IMR-90 (cell line): Measurements from ENCODE around the gene DNAJC5. TPM values are rescaled to one million over a fixed set of nuclear protein-coding genes. Genes with fewer than 3 reads are reported as not detected.

ENCODE experiments used
- ATAC-seq: fragments of 200-7000 bp; cut with Tn5 transposase; 2 replicates; pipeline ENCODE4 v1.9.1; 2020; ENCODE audit warnings: low read depth, mild to moderate bottlenecking, moderate library complexity
- BruUV-seq: library from RNA; stranded (reverse); fragments of 400-500 nt; replicated peaks from 2 replicates; lab custom pipeline; 2021; lab: Mats Ljungman, UMichigan
- CTCF ChIA-PET: fragments of 300-600 bp; formaldehyde crosslinking; extraction: SDS; loops from one replicate; lab custom pipeline; 2021; ENCODE audit warnings: antibody characterized with exemption; lab: Yijun Ruan, JAX
- POLR2A ChIA-PET: fragments of 300-600 bp; sonication (Branson Sonifier 250); formaldehyde crosslinking; loops from one replicate; lab custom pipeline; 2022; ENCODE audit warnings: antibody characterized with exemption; ENCODE audit not compliant: unreplicated experiment; lab: Charles Lee
- DNase-seq: peaks from one replicate; pipeline ENCODE4 v3.0.0; 2013
- H2AFZ ChIP-seq: replicated peaks from 2 replicates; pipeline ENCODE3; 2013; ENCODE audit warnings: low read length, mild to moderate bottlenecking; ENCODE audit not compliant: poor library complexity
- H2AK5ac ChIP-seq: 2 replicates; pipeline ENCODE4 v1.6.1; 2013; ENCODE audit warnings: low read depth, low read length, inconsistent platforms
- H2AK9ac ChIP-seq: replicated peaks from 2 replicates; pipeline ENCODE3; 2013; ENCODE audit warnings: mild to moderate bottlenecking, low read depth, low read length, moderate library complexity; ENCODE audit not compliant: poor library complexity
- H2BK120ac ChIP-seq: 2 replicates; pipeline ENCODE4 v1.6.1; 2013; ENCODE audit warnings: low read depth, low read length, inconsistent platforms
- H2BK15ac ChIP-seq: 3 replicates; pipeline ENCODE4 v1.6.1; 2013; ENCODE audit warnings: low read depth, low read length, inconsistent platforms
- H2BK20ac ChIP-seq: 2 replicates; pipeline ENCODE4 v1.6.1; 2013; ENCODE audit warnings: low read depth, mild to moderate bottlenecking, inconsistent platforms, low read length, moderate library complexity
- H2BK5ac ChIP-seq: 2 replicates; pipeline ENCODE4 v1.6.1; 2013; ENCODE audit warnings: mild to moderate bottlenecking, low read depth, low read length, inconsistent platforms; ENCODE audit not compliant: poor library complexity, severe bottlenecking
- H3K14ac ChIP-seq: replicated peaks from 2 replicates; pipeline ENCODE4 v1.6.1; 2013; ENCODE audit warnings: low read depth, low read length, inconsistent platforms
- H3K18ac ChIP-seq: 2 replicates; pipeline ENCODE4 v1.6.1; 2013; ENCODE audit warnings: low read depth, low read length, control low read depth
- H3K23ac ChIP-seq: 2 replicates; pipeline ENCODE4 v1.6.1; 2013; ENCODE audit warnings: low read depth, low read length, inconsistent platforms
- H3K27ac ChIP-seq: 2 replicates; pipeline ENCODE4 v1.5.1; 2013; ENCODE audit warnings: mild to moderate bottlenecking, control low read depth, low read length; ENCODE audit not compliant: insufficient read depth
- H3K27me3 ChIP-seq: 2 replicates; pipeline ENCODE4 v1.6.1; 2013; ENCODE audit warnings: low read length; ENCODE audit not compliant: control insufficient read depth, insufficient read depth
- H3K36me3 ChIP-seq: 2 replicates; pipeline ENCODE4 v1.6.1; 2013; ENCODE audit warnings: low read length, mixed read lengths; ENCODE audit not compliant: control insufficient read depth, insufficient read depth
- H3K4ac ChIP-seq: 2 replicates; pipeline ENCODE4 v1.6.1; 2013; ENCODE audit warnings: low read depth, low read length, inconsistent platforms
- H3K4me1 ChIP-seq: 2 replicates; pipeline ENCODE4 v1.6.1; 2013; ENCODE audit warnings: low read length, mixed read lengths; ENCODE audit not compliant: control insufficient read depth, insufficient read depth
- H3K4me2 ChIP-seq: 2 replicates; pipeline ENCODE4 v1.6.1; 2013; ENCODE audit warnings: low read depth, mild to moderate bottlenecking, control low read depth, low read length, moderate library complexity
- H3K4me3 ChIP-seq: 2 replicates; pipeline ENCODE4 v1.5.1; 2013; ENCODE audit warnings: low read depth, mild to moderate bottlenecking, control low read depth, low read length, moderate library complexity; ENCODE audit not compliant: insufficient read depth
- H3K56ac ChIP-seq: 2 replicates; pipeline ENCODE4 v1.6.1; 2013; ENCODE audit warnings: low read length, inconsistent platforms; ENCODE audit not compliant: insufficient read depth; ENCODE audit errors: extremely low read depth
- H3K79me1 ChIP-seq, 2 experiments: 2 replicates each; pipeline ENCODE4 v1.6.1; 2013; ENCODE audit warnings: low read length in 2 of 2, inconsistent platforms in 1 of 2, low read depth in 1 of 2
- H3K9ac ChIP-seq: 2 replicates; pipeline ENCODE4 v1.6.1; 2013; ENCODE audit warnings: low read depth, low read length, control low read depth
- H3K9me1 ChIP-seq: 2 replicates; pipeline ENCODE4 v1.6.1; 2013; ENCODE audit warnings: low read length, inconsistent platforms; ENCODE audit not compliant: insufficient read depth
- H3K9me3 ChIP-seq: 2 replicates; pipeline ENCODE4 v1.6.1; 2013; ENCODE audit warnings: low read length; ENCODE audit not compliant: control insufficient read depth, insufficient read depth
- H4K20me1 ChIP-seq: 2 replicates; pipeline ENCODE4 v1.6.1; 2013; ENCODE audit warnings: low read length, inconsistent platforms; ENCODE audit not compliant: insufficient read depth
- H4K5ac ChIP-seq: 2 replicates; pipeline ENCODE4 v1.6.1; 2013; ENCODE audit warnings: mild to moderate bottlenecking, low read depth, low read length, control low read depth
- H4K8ac ChIP-seq, 2 experiments: 2 replicates each; pipeline ENCODE4 v1.6.1; 2013; ENCODE audit warnings: low read depth in 2 of 2, low read length in 2 of 2, control low read depth in 1 of 2, inconsistent platforms in 1 of 2
- H4K91ac ChIP-seq: 2 replicates; pipeline ENCODE4 v1.6.1; 2013; ENCODE audit warnings: low read depth, low read length, inconsistent platforms; ENCODE audit not compliant: insufficient read depth
- MAZ ChIP-seq: IDR thresholded peaks from 2 replicates; pipeline ENCODE4 v1.6.1; 2012; ENCODE audit warnings: low read depth, mild to moderate bottlenecking, low read length, improper control_type of control experiment, moderate library complexity, borderline replicate concordance
- MXI1 ChIP-seq: IDR thresholded peaks from 2 replicates; pipeline ENCODE4 v1.6.1; 2012; ENCODE audit warnings: low read depth, mild to moderate bottlenecking, low read length, moderate library complexity, borderline replicate concordance
- RAD21 ChIP-seq: IDR thresholded peaks from 2 replicates; pipeline ENCODE4 v1.6.1; 2012; ENCODE audit warnings: low read length, improper control_type of control experiment
- RCOR1 ChIP-seq: IDR thresholded peaks from 2 replicates; pipeline ENCODE4 v1.6.1; 2012; ENCODE audit warnings: mild to moderate bottlenecking, low read length, improper control_type of control experiment; ENCODE audit not compliant: insufficient replicate concordance
- USF2 ChIP-seq: fragments of 150-350 bp; IDR thresholded peaks from 2 replicates; pipeline ENCODE4 v1.6.1; 2017; ENCODE audit warnings: mild to moderate bottlenecking, antibody characterized with exemption, low read length, low read depth
- WGBS, 2 experiments: methylation state at CpG; one replicate each; pipeline versions ENCODE4 v1.1.5 to v1.1.7; 2013; ENCODE audit warnings: missing lambda C conversion rate in 2 of 2; ENCODE audit not compliant: insufficient read length in 1 of 2; ENCODE audit errors: extremely low coverage in 2 of 2; 5-methylcytosine and 5-hydroxymethylcytosine counted together
- dilution Hi-C: fragments of 300-500 bp; cut with HindIII; formaldehyde crosslinking; loops from one replicate; pipeline ENCODE4 v1.14.3; 2018; ENCODE audit warnings: low sequenced_read_pairs; ENCODE audit not compliant: unreplicated experiment
- in situ Hi-C: fragments of 300-500 bp; cut with MboI; formaldehyde crosslinking; loops from 3 replicates; pipeline ENCODE4 v1.14.3; 2019; ENCODE audit warnings: low sequenced_read_pairs, inconsistent platforms, mixed read lengths
- intact Hi-C: fragments of 100-400 bp; cut with micrococcal nuclease; formaldehyde crosslinking; loops from 2 replicates; pipeline ENCODE4 v1.10.0; 2022
- polyA plus RNA-seq, 3 experiments: library from polyadenylated mRNA; depleted of rRNA; stranded (reverse); fragments of >200 nt; gene quantifications; 2 replicates each; pipeline ENCODE4 v1.2.3, GENCODE V29; 2012; ENCODE audit warnings: low replicate concordance in 1 of 3
- total RNA-seq: library from RNA; depleted of rRNA; stranded (reverse); fragments of >200 nt; gene quantifications from 2 replicates; pipeline ENCODE4 v1.2.3, GENCODE V29; 2012

Gene DNAJC5
- total and polyA plus RNA-seq, 2 of the 4 experiments (the other 2 are of a cell fraction), result 35.6 to 45.2 TPM

DNA sequence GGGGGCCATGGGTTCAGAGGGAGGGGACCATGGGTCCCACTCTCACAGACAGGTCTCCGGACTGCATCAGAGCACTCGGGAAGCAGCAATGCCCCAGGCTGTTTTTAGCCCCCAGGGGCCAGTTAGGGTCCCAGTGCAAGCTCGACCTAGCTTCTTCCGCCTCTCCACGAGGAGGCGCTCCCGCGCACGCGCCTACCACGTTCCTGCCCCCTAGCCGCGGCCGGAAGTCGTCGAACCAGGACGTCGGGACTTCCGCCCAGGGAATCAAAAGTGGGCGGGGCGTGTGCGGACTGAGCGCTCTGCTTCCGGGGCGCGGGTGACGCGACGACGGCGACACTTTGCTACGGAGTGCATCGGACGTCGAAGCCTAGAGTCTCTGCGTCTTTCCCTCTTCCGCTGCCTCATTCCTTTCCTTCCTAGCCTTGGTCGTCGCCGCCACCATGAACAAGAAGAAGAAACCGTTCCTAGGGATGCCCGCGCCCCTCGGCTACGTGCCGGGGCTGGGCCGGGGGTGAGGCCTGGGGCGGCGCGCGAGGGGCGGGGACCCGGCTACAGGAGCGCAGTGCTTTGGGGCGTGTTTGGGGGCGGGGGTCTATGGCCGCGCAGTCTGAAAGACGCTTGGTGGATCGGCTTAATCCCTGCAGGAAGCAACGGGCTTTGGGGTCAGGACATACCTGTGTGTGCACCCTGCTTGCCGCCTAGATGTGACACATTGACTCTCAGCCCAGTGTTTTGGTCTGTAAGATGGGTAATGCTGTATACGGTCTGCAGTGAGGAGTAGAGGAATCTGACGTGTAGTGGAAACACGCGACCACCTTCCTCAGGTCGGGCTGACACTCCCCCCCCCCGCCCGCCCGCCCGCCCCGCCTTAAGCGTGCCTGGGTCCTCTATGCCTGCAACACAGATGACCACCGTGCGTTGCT is 86.1 kb downstream of the DNAJC5 start, which contains the start of gene PRPF6 (continued):
- TF ChIP-seq USF2 (peak; percentile 38; the same call in 1 of the 2 replicates), RAD21 (peak; percentile 43)

- Histone ChIP-seq H3K56ac (no peak overlapping the region), H4K5ac (no peak overlapping the region), H2AK9ac (no peak overlapping the region), H3K9me1 (peaks cover 13% of the 10 kb centered on the region), H2BK20ac (no peak overlapping the region), H2BK5ac (no peak overlapping the region), H3K23ac (no peak overlapping the region), H2BK120ac (no peak overlapping the region), H4K91ac (no peak overlapping the region), H3K4me3 (no peak overlapping the region), H3K9ac (no peak overlapping the region), H2AK5ac (no peak overlapping the region), H3K36me3 (peaks cover 26% of the 10 kb centered on the region), H3K18ac (no peak overlapping the region), H3K9me3 (no peaks in the 10 kb centered on the region), H3K4ac (no peak overlapping the region), H3K27me3 (no peaks in the 10 kb centered on the region), H3K14ac (no peak overlapping the region), H3K4me2 (no peak overlapping the region), H3K4me1 (peaks cover 23% of the 10 kb centered on the region), H3K27ac (no peak overlapping the region), H4K8ac (no peak overlapping the region), H4K20me1 (peaks cover 11% of the 10 kb centered on the region; the same call in 1 of the 2 replicates), H2BK15ac (no peak overlapping the region), H2AFZ (no peak overlapping the region), H3K79me1 (peaks cover 27 to 38% of the 10 kb centered on the region in 2 experiments)
- no TSS peak for BruUV-seq
- dilution Hi-C loops (no loop called here), intact Hi-C loops (no loop called here), in situ Hi-C loops (no loop called here)
- WGBS, 2 experiments, result 97% methylated on average over 9 of the region's 14 CpGs; no CpG with 5 or more reads in 1 of the 2 experiments
- DNase-seq, result no peak
- no peak for ATAC-seq
- no peak for TF ChIP-seq MXI1
- TF ChIP-seq RAD21, result no peak
- TF ChIP-seq RCOR1, result no peak
- no peak for TF ChIP-seq MAZ
- ChIA-PET POLR2A (no interaction called here), CTCF (no interaction called here)
Observed at GRCh38 chr20:63982937-63983336, 88.0 kb downstream of the DNAJC5 start.
